Measurements from ENCODE around the gene DEPDC7.

Gene DEPDC7

DNA sequence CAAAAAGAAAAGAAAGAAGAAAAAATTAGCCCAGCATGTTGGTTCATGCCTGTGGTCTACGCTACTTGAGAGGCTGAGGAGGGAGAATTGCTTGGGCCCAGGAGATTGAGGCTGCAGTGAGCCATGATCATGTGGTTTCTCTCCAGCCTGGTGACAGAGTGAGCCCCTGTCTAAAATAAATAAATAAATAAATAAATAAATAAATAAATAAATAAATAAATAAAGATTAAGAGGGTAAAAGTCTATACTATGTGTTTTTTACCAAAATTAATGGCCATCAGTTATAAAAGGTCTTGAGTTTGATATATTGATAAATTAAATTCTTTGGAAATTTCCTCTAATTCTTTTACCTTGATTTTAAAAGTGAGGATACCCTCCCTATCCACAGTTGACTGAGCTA, 25.2 kb upstream of the DEPDC7 start (continued):
- TF ChIP-seq, protein P1, sequence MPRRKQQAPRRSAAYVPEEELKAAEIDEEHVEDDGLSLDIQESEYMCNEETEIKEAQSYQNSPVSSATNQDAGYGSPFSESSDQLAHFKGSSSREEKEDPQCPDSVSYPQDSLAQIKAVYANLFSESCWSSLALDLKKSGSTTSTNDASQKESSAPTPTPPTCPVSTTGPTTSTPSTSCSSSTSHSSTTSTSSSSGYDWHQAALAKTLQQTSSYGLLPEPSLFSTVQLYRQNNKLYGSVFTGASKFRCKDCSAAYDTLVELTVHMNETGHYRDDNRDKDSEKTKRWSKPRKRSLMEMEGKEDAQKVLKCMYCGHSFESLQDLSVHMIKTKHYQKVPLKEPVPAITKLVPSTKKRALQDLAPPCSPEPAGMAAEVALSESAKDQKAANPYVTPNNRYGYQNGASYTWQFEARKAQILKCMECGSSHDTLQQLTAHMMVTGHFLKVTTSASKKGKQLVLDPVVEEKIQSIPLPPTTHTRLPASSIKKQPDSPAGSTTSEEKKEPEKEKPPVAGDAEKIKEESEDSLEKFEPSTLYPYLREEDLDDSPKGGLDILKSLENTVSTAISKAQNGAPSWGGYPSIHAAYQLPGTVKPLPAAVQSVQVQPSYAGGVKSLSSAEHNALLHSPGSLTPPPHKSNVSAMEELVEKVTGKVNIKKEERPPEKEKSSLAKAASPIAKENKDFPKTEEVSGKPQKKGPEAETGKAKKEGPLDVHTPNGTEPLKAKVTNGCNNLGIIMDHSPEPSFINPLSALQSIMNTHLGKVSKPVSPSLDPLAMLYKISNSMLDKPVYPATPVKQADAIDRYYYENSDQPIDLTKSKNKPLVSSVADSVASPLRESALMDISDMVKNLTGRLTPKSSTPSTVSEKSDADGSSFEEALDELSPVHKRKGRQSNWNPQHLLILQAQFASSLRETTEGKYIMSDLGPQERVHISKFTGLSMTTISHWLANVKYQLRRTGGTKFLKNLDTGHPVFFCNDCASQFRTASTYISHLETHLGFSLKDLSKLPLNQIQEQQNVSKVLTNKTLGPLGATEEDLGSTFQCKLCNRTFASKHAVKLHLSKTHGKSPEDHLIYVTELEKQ (tag by site-specific recombination; IDR thresholded peaks at IDR 0.05; ENCODE audit: borderline replicate concordance), result no peak
- TF ChIP-seq ZNF202 (tag by site-specific recombination; IDR thresholded peaks at IDR 0.05; ENCODE audit: borderline replicate concordance) (no peak), ZFP37 (tag by site-specific recombination; IDR thresholded peaks at IDR 0.05) (no peak), ZNF138 (tag by site-specific recombination; IDR thresholded peaks at IDR 0.05; ENCODE audit: borderline replicate concordance) (no peak), ZNF404 (tag by site-specific recombination; IDR thresholded peaks at IDR 0.05) (0 out of 2 replicates have a peak, but pooled peaks have one; percentile 49), MZF1 (tag by site-specific recombination; IDR thresholded peaks at IDR 0.05; ENCODE audit: borderline replicate concordance) (no peak), KLF16 (tag by site-specific recombination; IDR thresholded peaks at IDR 0.05) (no peak), ZNF211 (tag by site-specific recombination; IDR thresholded peaks at IDR 0.05; ENCODE audit: low read depth) (no peak), ZNF677 (tag by site-specific recombination; IDR thresholded peaks at IDR 0.05) (no peak), ZBTB48 (tag by site-specific recombination; IDR thresholded peaks at IDR 0.05) (no peak), ZNF768 (tag by site-specific recombination; IDR thresholded peaks at IDR 0.05) (no peak), ZNF19 (tag by site-specific recombination; IDR thresholded peaks at IDR 0.05; ENCODE audit: low read depth) (no peak), ZNF274 (IDR thresholded peaks at IDR 0.05; ENCODE audit: low read length) (no peak), ZNF274 (tag by site-specific recombination; IDR thresholded peaks at IDR 0.05; ENCODE audit: borderline replicate concordance) (no peak), ZNF292 (tag by site-specific recombination; IDR thresholded peaks at IDR 0.05; ENCODE audit: borderline replicate concordance, low read depth) (peak; percentile 48; the same call in 1 of the 2 replicates), ZNF571 (tag by site-specific recombination; IDR thresholded peaks at IDR 0.05) (no peak), ZSCAN16 (tag by site-specific recombination; IDR thresholded peaks at IDR 0.05) (no peak), ZNF121 (tag by site-specific recombination; IDR thresholded peaks at IDR 0.05) (no peak), ZFP41 (tag by site-specific recombination; IDR thresholded peaks at IDR 0.05; ENCODE audit: borderline replicate concordance) (no peak), ZNF610 (tag by site-specific recombination; IDR thresholded peaks at IDR 0.05; ENCODE audit: borderline replicate concordance) (no peak), BCL11B (tag by site-specific recombination; IDR thresholded peaks at IDR 0.05; ENCODE audit: low read depth) (no peak), ZFP69B (tag by site-specific recombination; IDR thresholded peaks at IDR 0.05) (no peak), ZNF132 (tag by site-specific recombination; IDR thresholded peaks at IDR 0.05; ENCODE audit: borderline replicate concordance) (no peak)
- TF ChIP-seq, protein P2, sequence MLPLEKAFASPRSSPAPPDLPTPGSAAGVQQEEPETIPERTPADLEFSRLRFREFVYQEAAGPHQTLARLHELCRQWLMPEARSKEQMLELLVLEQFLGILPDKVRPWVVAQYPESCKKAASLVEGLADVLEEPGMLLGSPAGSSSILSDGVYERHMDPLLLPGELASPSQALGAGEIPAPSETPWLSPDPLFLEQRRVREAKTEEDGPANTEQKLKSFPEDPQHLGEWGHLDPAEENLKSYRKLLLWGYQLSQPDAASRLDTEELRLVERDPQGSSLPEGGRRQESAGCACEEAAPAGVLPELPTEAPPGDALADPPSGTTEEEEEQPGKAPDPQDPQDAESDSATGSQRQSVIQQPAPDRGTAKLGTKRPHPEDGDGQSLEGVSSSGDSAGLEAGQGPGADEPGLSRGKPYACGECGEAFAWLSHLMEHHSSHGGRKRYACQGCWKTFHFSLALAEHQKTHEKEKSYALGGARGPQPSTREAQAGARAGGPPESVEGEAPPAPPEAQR (tag by site-specific recombination; IDR thresholded peaks at IDR 0.05), result no peak
- TF ChIP-seq, protein P3, sequence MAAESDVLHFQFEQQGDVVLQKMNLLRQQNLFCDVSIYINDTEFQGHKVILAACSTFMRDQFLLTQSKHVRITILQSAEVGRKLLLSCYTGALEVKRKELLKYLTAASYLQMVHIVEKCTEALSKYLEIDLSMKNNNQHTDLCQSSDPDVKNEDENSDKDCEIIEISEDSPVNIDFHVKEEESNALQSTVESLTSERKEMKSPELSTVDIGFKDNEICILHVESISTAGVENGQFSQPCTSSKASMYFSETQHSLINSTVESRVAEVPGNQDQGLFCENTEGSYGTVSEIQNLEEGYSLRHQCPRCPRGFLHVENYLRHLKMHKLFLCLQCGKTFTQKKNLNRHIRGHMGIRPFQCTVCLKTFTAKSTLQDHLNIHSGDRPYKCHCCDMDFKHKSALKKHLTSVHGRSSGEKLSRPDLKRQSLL (tag by site-specific recombination; IDR thresholded peaks at IDR 0.05), result no peak
- TF ChIP-seq, protein P4, sequence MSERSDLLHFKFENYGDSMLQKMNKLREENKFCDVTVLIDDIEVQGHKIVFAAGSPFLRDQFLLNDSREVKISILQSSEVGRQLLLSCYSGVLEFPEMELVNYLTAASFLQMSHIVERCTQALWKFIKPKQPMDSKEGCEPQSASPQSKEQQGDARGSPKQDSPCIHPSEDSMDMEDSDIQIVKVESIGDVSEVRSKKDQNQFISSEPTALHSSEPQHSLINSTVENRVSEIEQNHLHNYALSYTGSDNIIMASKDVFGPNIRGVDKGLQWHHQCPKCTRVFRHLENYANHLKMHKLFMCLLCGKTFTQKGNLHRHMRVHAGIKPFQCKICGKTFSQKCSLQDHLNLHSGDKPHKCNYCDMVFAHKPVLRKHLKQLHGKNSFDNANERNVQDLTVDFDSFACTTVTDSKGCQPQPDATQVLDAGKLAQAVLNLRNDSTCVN (tag by site-specific recombination; optimal IDR thresholded peaks at IDR 0.05), result no peak
- TF ChIP-seq, protein P5, sequence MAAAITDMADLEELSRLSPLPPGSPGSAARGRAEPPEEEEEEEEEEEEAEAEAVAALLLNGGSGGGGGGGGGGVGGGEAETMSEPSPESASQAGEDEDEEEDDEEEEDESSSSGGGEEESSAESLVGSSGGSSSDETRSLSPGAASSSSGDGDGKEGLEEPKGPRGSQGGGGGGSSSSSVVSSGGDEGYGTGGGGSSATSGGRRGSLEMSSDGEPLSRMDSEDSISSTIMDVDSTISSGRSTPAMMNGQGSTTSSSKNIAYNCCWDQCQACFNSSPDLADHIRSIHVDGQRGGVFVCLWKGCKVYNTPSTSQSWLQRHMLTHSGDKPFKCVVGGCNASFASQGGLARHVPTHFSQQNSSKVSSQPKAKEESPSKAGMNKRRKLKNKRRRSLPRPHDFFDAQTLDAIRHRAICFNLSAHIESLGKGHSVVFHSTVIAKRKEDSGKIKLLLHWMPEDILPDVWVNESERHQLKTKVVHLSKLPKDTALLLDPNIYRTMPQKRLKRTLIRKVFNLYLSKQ (tag by site-specific recombination; IDR thresholded peaks at IDR 0.05; ENCODE audit: borderline replicate concordance), result no peak
- TF ChIP-seq, protein P6, sequence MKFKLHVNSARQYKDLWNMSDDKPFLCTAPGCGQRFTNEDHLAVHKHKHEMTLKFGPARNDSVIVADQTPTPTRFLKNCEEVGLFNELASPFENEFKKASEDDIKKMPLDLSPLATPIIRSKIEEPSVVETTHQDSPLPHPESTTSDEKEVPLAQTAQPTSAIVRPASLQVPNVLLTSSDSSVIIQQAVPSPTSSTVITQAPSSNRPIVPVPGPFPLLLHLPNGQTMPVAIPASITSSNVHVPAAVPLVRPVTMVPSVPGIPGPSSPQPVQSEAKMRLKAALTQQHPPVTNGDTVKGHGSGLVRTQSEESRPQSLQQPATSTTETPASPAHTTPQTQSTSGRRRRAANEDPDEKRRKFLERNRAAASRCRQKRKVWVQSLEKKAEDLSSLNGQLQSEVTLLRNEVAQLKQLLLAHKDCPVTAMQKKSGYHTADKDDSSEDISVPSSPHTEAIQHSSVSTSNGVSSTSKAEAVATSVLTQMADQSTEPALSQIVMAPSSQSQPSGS (tag by site-specific recombination; IDR thresholded peaks at IDR 0.05; ENCODE audit: low read depth), result no peak
